Loucy (cell line): ENCODE results near the gene ATP1A4.

Source experiments
- H2AFZ ChIP-seq: fragments of 200-600 bp; sonication (generic); 2 replicates; pipeline ENCODE4 v1.6.0; 2016; ENCODE audit warnings: antibody characterized with exemption, mild to moderate bottlenecking, low read length, moderate library complexity
- H3F3A ChIP-seq: fragments of 200-600 bp; 2 replicates; pipeline ENCODE4 v1.6.0; 2016; ENCODE audit warnings: antibody characterized with exemption, low read depth, mild to moderate bottlenecking
- H3K27me3 ChIP-seq: fragments of 200-600 bp; sonication (generic); 2 replicates; pipeline ENCODE4 v1.6.1; 2014; ENCODE audit warnings: low read length, mild to moderate bottlenecking; ENCODE audit not compliant: insufficient read depth, poor library complexity, severe bottlenecking
- H3K36me3 ChIP-seq: fragments of 200-600 bp; sonication (generic); 2 replicates; pipeline ENCODE4 v1.6.1; 2016; ENCODE audit warnings: low read length; ENCODE audit not compliant: insufficient read depth
- H3K4me1 ChIP-seq: fragments of 200-600 bp; sonication (generic); 2 replicates; pipeline ENCODE4 v1.5.1; 2014; ENCODE audit warnings: low read length, mild to moderate bottlenecking; ENCODE audit not compliant: insufficient read depth, poor library complexity, severe bottlenecking
- H3K4me2 ChIP-seq: fragments of 200-600 bp; sonication (generic); 2 replicates; pipeline ENCODE4 v1.6.0; 2014; ENCODE audit warnings: antibody characterized with exemption, low read length, low read depth, mild to moderate bottlenecking; ENCODE audit not compliant: poor library complexity, severe bottlenecking
- H3K4me3 ChIP-seq: fragments of 200-600 bp; sonication (generic); 2 replicates; pipeline ENCODE4 v1.5.1; 2014; ENCODE audit warnings: low read length, mild to moderate bottlenecking, mixed read lengths; ENCODE audit not compliant: poor library complexity, severe bottlenecking
- H3K79me2 ChIP-seq: fragments of 200-600 bp; sonication (generic); 2 replicates; pipeline ENCODE4 v1.6.1; 2014; ENCODE audit warnings: low read length; ENCODE audit not compliant: insufficient read depth
- H3K9ac ChIP-seq: fragments of 200-600 bp; sonication (generic); 2 replicates; pipeline ENCODE4 v1.6.0; 2014; ENCODE audit warnings: mild to moderate bottlenecking, low read depth, low read length, moderate library complexity; ENCODE audit not compliant: poor library complexity, severe bottlenecking
- H3K9me2 ChIP-seq: fragments of 200-600 bp; sonication (generic); replicated peaks from 2 replicates; pipeline ENCODE4 v1.6.1; 2016; ENCODE audit warnings: low read depth, low read length, mixed read lengths
- H3K9me3 ChIP-seq: fragments of 200-600 bp; sonication (generic); 2 replicates; pipeline ENCODE4 v1.6.1; 2014; ENCODE audit warnings: mild to moderate bottlenecking, antibody characterized with exemption, low read length, low read depth; ENCODE audit not compliant: insufficient read depth
- H4K20me1 ChIP-seq: fragments of 200-600 bp; sonication (generic); 2 replicates; pipeline ENCODE4 v1.6.0; 2014; ENCODE audit warnings: antibody characterized with exemption, low read length, mild to moderate bottlenecking; ENCODE audit not compliant: insufficient read depth, poor library complexity, severe bottlenecking
- EZH2phosphoT487 ChIP-seq: fragments of 200-600 bp; IDR thresholded peaks from 2 replicates; pipeline ENCODE4 v1.6.1; 2018; ENCODE audit warnings: antibody characterized with exemption, mild to moderate bottlenecking, moderate library complexity, borderline replicate concordance
- TF ChIP-seq, protein P1 (sequence below): fragments of 200-600 bp; sonication (generic); conservative IDR thresholded peaks from 2 replicates; pipeline ENCODE4 v1.5.1; 2014; ENCODE audit warnings: mild to moderate bottlenecking, antibody characterized with exemption, low read length

The ATP1A4 gene

DNA sequence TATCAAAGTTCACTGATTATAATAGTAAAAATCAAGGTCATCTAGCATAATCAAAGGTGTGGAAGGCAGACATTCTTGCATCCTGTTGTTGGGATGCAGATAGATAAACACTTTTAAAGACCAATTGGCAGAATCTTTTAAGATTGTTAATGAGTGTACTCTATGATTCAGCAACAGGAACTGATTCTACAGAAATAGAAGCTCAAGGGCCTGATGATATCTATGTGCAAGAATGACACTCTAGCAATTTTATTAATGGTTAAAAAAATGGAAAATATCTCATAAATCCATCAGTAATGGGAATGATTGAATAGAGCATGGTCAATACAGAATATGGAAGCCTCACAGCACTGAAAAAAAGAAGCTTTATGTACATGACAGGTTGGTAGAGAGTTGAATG, 2.2 kb upstream of the ATP1A4 start:
- no peak overlapping the region for H2AFZ ChIP-seq
- no peaks in the 10 kb centered on the region for H3K79me2 ChIP-seq
- no peaks in the 10 kb centered on the region for H3K27me3 ChIP-seq
- H3K9me2 ChIP-seq, result no peaks in the 10 kb centered on the region
- H3K36me3 ChIP-seq, result no peaks in the 10 kb centered on the region
- TF ChIP-seq, protein P1, sequence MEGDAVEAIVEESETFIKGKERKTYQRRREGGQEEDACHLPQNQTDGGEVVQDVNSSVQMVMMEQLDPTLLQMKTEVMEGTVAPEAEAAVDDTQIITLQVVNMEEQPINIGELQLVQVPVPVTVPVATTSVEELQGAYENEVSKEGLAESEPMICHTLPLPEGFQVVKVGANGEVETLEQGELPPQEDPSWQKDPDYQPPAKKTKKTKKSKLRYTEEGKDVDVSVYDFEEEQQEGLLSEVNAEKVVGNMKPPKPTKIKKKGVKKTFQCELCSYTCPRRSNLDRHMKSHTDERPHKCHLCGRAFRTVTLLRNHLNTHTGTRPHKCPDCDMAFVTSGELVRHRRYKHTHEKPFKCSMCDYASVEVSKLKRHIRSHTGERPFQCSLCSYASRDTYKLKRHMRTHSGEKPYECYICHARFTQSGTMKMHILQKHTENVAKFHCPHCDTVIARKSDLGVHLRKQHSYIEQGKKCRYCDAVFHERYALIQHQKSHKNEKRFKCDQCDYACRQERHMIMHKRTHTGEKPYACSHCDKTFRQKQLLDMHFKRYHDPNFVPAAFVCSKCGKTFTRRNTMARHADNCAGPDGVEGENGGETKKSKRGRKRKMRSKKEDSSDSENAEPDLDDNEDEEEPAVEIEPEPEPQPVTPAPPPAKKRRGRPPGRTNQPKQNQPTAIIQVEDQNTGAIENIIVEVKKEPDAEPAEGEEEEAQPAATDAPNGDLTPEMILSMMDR, result no peak
- no peak for TF ChIP-seq EZH2phosphoT487
- H3K9me3 ChIP-seq, result no peaks in the 10 kb centered on the region
- no peak overlapping the region for H3K9ac ChIP-seq
- no peak overlapping the region for H3K4me3 ChIP-seq
- no peaks in the 10 kb centered on the region for H3F3A ChIP-seq
- H3K4me1 ChIP-seq, result no peaks in the 10 kb centered on the region
- H3K4me2 ChIP-seq, result no peak overlapping the region
- no peaks in the 10 kb centered on the region for H4K20me1 ChIP-seq

DNA sequence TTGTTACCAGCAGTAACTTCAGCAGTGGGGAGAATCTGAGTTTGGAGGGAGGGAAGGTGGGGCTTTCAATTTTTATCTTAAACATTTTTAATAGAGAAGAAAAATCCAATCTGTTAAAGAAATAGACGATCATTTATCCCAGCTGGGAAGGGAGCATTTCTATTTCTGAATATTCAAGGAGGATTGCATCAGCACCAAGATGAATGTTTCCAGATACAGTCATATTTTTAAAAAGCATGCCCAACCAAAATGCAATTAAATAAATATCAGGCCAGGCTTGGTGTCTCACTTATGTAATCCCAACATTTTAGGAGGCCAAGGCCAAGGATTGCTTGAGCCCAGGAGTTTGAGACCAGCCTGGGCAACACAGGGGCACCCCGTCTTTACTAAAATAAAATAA, 1.7 kb upstream of the ATP1A4 start:
- Histone ChIP-seq H4K20me1 (no peaks in the 10 kb centered on the region), H3K4me1 (no peaks in the 10 kb centered on the region), H3K36me3 (no peaks in the 10 kb centered on the region), H3K79me2 (no peaks in the 10 kb centered on the region), H3K4me2 (no peak overlapping the region), H2AFZ (no peak overlapping the region), H3K27me3 (no peaks in the 10 kb centered on the region), H3K9me2 (no peaks in the 10 kb centered on the region), H3K4me3 (no peak overlapping the region), H3F3A (no peaks in the 10 kb centered on the region), H3K9me3 (no peaks in the 10 kb centered on the region), H3K9ac (no peak overlapping the region)
- TF ChIP-seq EZH2phosphoT487, result no peak
- TF ChIP-seq, protein P1, result no peak

GRCh38 chr1:160154790-160155189, 3.4 kb downstream of the ATP1A4 start:
- TF ChIP-seq, protein P1, result no peak
- no peak for TF ChIP-seq EZH2phosphoT487
- H3K9ac ChIP-seq, result no peak overlapping the region
- no peaks in the 10 kb centered on the region for H3K9me3 ChIP-seq
- no peaks in the 10 kb centered on the region for H3K36me3 ChIP-seq
- H3K4me3 ChIP-seq, result no peak overlapping the region
- no peaks in the 10 kb centered on the region for H3F3A ChIP-seq
- no peaks in the 10 kb centered on the region for H4K20me1 ChIP-seq
- no peaks in the 10 kb centered on the region for H3K79me2 ChIP-seq
- H3K27me3 ChIP-seq, result no peaks in the 10 kb centered on the region
- H2AFZ ChIP-seq, result no peak overlapping the region
- no peak overlapping the region for H3K4me2 ChIP-seq
- no peaks in the 10 kb centered on the region for H3K4me1 ChIP-seq
- no peaks in the 10 kb centered on the region for H3K9me2 ChIP-seq
